HFFc6 (cell line): ENCODE measurements around the gene PLA2G3. TPM values are rescaled to one million over a fixed set of nuclear protein-coding genes. Genes with fewer than 3 reads are reported as not detected.

Experiments used
- DNase-seq: peaks from one replicate; pipeline ENCODE4 v3.0.0-alpha.2; 2018
- H3K27ac Mint-ChIP-seq: 2 replicates; pipeline ENCODE4 v1.8.0; 2020; ENCODE audit warnings: mild to moderate bottlenecking, mixed read lengths
- H3K27me3 Mint-ChIP-seq: 2 replicates; pipeline ENCODE4 v1.8.0; 2021; ENCODE audit warnings: mild to moderate bottlenecking, moderate library complexity, mixed read lengths; ENCODE audit not compliant: insufficient read depth
- H3K36me3 Mint-ChIP-seq: 2 replicates; pipeline ENCODE4 v1.8.0; 2021; ENCODE audit warnings: low read depth, mixed read lengths
- H3K4me1 Mint-ChIP-seq: 2 replicates; pipeline ENCODE4 v1.8.0; 2020; ENCODE audit warnings: low read depth, mixed read lengths
- H3K4me3 Mint-ChIP-seq: 2 replicates; pipeline ENCODE4 v1.8.0; 2020; ENCODE audit warnings: mild to moderate bottlenecking, moderate library complexity, mixed read lengths
- H3K9me3 Mint-ChIP-seq: 2 replicates; pipeline ENCODE4 v1.8.0; 2020; ENCODE audit warnings: mild to moderate bottlenecking, mixed read lengths
- total RNA-seq, 6 experiments: library from RNA; stranded (reverse); fragmentation: NEBNext Ultra II Directional; extraction: Animal tissue kit (Norgen Biotek cat#: 25700); gene quantifications; 2 replicates in 1 of 6; 3 replicates in 5 of 6; pipeline ENCODE4 v1.2.3, GENCODE V29; 2021
- TF ChIP-seq, protein P1 (sequence below): fragments of 200-600 bp; sonication (generic); IDR thresholded peaks from 2 replicates; pipeline ENCODE4 v1.5.0; 2021; ENCODE audit warnings: antibody characterized with exemption, mild to moderate bottlenecking

The PLA2G3 gene
- total RNA-seq, 6 experiments from 2014 or later: 0.05 TPM; not detected in 5

DNA sequence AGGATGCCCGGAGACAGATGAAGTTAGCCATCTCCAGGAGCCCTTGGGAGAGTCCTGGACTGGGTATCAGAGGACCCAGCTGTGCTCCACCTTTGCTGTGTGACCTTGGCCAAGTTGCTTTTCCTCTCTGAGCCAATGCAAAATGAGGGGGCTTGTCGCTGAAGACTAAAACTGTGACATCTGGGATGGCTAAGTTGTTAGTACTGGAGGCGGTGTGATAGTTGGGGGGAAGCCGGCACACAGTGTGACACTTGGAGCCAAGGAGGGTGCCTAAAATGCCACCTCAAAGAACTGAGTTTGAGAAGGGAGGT, 17.1 kb downstream of the PLA2G3 start:
- no peaks in the 10 kb centered on the region for H3K9me3 Mint-ChIP-seq
- no peaks in the 10 kb centered on the region for H3K36me3 Mint-ChIP-seq
- peaks cover 6% of the 10 kb centered on the region for H3K4me1 Mint-ChIP-seq
- no peak overlapping the region for H3K27ac Mint-ChIP-seq
- DNase-seq: no peak
- H3K4me3 Mint-ChIP-seq: peak overlapping the region; percentile 69
- H3K27me3 Mint-ChIP-seq: peaks cover 9% of the 10 kb centered on the region
- TF ChIP-seq, protein P1, sequence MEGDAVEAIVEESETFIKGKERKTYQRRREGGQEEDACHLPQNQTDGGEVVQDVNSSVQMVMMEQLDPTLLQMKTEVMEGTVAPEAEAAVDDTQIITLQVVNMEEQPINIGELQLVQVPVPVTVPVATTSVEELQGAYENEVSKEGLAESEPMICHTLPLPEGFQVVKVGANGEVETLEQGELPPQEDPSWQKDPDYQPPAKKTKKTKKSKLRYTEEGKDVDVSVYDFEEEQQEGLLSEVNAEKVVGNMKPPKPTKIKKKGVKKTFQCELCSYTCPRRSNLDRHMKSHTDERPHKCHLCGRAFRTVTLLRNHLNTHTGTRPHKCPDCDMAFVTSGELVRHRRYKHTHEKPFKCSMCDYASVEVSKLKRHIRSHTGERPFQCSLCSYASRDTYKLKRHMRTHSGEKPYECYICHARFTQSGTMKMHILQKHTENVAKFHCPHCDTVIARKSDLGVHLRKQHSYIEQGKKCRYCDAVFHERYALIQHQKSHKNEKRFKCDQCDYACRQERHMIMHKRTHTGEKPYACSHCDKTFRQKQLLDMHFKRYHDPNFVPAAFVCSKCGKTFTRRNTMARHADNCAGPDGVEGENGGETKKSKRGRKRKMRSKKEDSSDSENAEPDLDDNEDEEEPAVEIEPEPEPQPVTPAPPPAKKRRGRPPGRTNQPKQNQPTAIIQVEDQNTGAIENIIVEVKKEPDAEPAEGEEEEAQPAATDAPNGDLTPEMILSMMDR: no peak

DNA sequence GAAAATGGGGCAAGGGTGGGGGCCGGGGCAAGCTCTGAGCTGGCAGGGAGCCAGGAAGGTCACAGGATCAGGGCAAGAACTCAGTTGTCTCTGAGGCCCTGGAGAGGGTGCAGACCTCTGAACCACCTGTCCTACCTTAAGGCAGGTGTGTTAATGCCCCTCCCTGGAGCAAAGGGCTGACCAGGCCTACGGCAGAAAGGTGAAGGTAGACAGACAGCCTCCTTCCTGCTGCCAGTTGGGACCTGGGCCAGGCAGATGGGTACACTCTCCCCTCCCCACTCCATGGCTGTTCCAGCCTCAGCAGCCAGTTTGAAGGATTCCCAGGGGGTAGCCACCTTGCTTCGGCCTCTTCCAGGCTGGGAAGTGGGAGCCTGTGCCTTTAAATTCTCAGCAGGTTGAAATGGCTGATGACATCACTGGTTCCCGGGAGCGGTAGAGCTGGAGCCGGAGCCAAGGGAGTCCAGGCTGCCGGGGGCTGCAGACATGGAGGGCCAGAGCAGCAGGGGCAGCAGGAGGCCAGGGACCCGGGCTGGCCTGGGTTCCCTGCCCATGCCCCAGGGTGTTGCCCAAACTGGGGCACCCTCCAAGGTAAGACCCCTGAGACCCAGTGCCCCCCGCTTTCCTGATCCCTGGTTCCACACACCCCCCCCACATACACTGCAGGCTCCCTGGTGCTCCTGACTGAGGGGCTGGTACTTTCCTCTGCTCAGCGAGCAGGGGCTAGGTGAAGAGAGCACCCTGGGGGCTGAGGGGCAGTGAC, 17.6 kb downstream of the PLA2G3 start, which contains the start of gene INPP5J:
TSS of gene INPP5J (plus strand) at position 435 of the 760 bp plus-strand sequence. CDS start at position 484, 49 bp downstream.
- no peak within 1 kb of the TSS for H3K27ac Mint-ChIP-seq
- H3K4me1 Mint-ChIP-seq: peaks cover 6% of the 10 kb centered on the region
- H3K4me3 Mint-ChIP-seq: peak within 1 kb of the TSS; percentile 69
- H3K27me3 Mint-ChIP-seq: peaks cover 12% of the 10 kb centered on the region
- no peaks in the 10 kb centered on the region for H3K9me3 Mint-ChIP-seq
- TF ChIP-seq, protein P1: no peak
- no peak for DNase-seq
- no peaks in the 10 kb centered on the region for H3K36me3 Mint-ChIP-seq

DNA sequence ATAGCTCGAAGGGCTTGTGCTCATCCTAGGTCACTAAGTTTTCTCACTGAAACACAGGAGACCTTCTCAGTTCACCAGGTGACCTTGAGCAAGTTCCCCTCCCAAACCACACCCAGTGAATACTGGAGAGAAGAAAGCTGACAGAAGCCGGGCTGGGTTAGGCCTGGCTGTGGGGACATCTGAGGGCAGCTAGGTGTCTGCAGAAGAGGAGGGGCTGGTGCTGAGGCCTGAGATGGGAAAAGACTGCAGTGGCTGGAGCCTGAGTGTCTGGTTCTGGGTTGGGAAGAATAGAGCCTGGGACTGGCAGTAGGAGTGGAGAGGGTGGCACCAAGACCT, 18.1 kb downstream of the PLA2G3 start:
- Mint-ChIP-seq H3K4me3 (no peak overlapping the region), H3K27ac (no peak overlapping the region)

DNA sequence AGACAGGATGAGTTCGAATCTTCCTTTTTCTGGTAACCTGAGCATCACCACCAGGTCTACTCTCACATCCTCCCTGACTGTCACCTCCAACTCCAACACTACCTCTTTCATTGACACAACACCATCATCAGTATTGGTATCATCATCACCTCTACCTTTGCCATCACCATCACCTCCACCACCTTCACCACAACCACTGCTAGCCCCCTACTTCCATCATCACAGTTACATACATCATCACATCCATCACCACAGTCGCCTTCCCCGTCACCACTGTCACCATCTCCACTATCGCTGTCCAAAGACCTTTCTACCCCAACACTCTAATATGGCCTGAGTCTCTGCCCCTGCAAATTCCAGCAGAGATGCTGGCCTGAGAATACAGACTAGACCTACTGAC, 18.9 kb downstream of the PLA2G3 start:
- TF ChIP-seq, protein P1: no peak
- H3K36me3 Mint-ChIP-seq: no peaks in the 10 kb centered on the region
- H3K27me3 Mint-ChIP-seq: peaks cover 12% of the 10 kb centered on the region
- no peak for DNase-seq
- H3K4me1 Mint-ChIP-seq: peaks cover 6% of the 10 kb centered on the region
- H3K9me3 Mint-ChIP-seq: no peaks in the 10 kb centered on the region
- no peak overlapping the region for H3K27ac Mint-ChIP-seq
- no peak overlapping the region for H3K4me3 Mint-ChIP-seq

More for the DNA sequence above, 18.1 kb downstream of the PLA2G3 start:
- H3K9me3 Mint-ChIP-seq: no peaks in the 10 kb centered on the region
- DNase-seq: no peak
- H3K4me1 Mint-ChIP-seq: peaks cover 6% of the 10 kb centered on the region
- peaks cover 12% of the 10 kb centered on the region for H3K27me3 Mint-ChIP-seq
- TF ChIP-seq, protein P1: no peak
- H3K36me3 Mint-ChIP-seq: no peaks in the 10 kb centered on the region

DNA sequence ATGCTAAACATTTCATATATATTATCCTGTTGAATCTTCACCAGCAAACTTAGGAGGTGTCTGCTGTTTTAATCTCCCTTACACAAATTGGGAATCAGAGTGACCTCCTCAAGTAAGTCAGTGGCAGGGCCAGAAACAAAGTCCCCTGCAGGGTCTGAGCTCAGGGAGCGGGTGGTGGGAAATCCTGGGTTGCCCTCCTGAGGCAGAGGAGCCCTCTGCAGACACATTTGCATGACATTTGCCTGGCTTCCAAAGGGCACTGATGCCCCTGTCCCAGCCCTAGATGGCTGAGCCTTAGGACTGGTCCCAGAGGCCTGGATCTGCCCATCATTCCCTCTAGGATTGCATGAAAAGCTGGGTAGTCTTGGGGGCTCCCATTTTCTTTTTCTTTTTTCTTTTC, 19.7 kb downstream of the PLA2G3 start:
- no peak overlapping the region for H3K4me3 Mint-ChIP-seq
- H3K4me1 Mint-ChIP-seq: peaks cover 6% of the 10 kb centered on the region

More for the DNA sequence above, 19.7 kb downstream of the PLA2G3 start:
- DNase-seq: no peak
- Mint-ChIP-seq H3K27me3 (peaks cover 10% of the 10 kb centered on the region), H3K27ac (no peak overlapping the region), H3K9me3 (no peaks in the 10 kb centered on the region), H3K36me3 (no peaks in the 10 kb centered on the region)
- TF ChIP-seq, protein P1: no peak
